SK-N-DZ (cell line): ENCODE data around the gene CCR3.

Experiments used
- DNase-seq: peaks from one replicate; pipeline ENCODE4 v3.0.0-alpha.2; 2015; ENCODE audit warnings: low spot score

Gene CCR3

GRCh38 chr3:46221391-46221790 lies 20.9 kb upstream of the CCR3 start:
- no peak for DNase-seq

GRCh38 chr3:46221938-46222337 lies 20.3 kb upstream of the CCR3 start:
- DNase-seq: no peak

- no peak for DNase-seq
Observed at GRCh38 chr3:46222435-46223161, 19.7 kb upstream of the CCR3 start.

- DNase-seq: no peak
Observed at GRCh38 chr3:46228260-46229242, 13.7 kb upstream of the CCR3 start.

GRCh38 chr3:46231323-46231722 lies 10.9 kb upstream of the CCR3 start:
- DNase-seq: no peak

GRCh38 chr3:46233194-46233593 lies 9.1 kb upstream of the CCR3 start:
- no peak for DNase-seq

GRCh38 chr3:46235425-46235824 lies 6.8 kb upstream of the CCR3 start:
- no peak for DNase-seq

- DNase-seq: no peak
Observed at GRCh38 chr3:46236294-46237054, 5.8 kb upstream of the CCR3 start.

GRCh38 chr3:46238386-46238785 lies 3.9 kb upstream of the CCR3 start:
- DNase-seq: no peak

- no peak for DNase-seq
Observed at GRCh38 chr3:46239301-46239938, 2.8 kb upstream of the CCR3 start.

- no peak for DNase-seq
Observed at GRCh38 chr3:46239952-46240351, 2.3 kb upstream of the CCR3 start.

- no peak for DNase-seq
Observed at GRCh38 chr3:46243560-46243959, 1.3 kb downstream of the CCR3 start.

GRCh38 chr3:46245146-46245545 lies 2.9 kb downstream of the CCR3 start:
- no peak for DNase-seq

GRCh38 chr3:46252980-46253379 lies 10.7 kb downstream of the CCR3 start:
- no peak for DNase-seq

- DNase-seq: no peak
Observed at GRCh38 chr3:46258525-46258924, 16.3 kb downstream of the CCR3 start.

GRCh38 chr3:46261926-46262594 lies 19.8 kb downstream of the CCR3 start:
- DNase-seq: no peak

- no peak for DNase-seq
Observed at GRCh38 chr3:46264002-46264401, 21.7 kb downstream of the CCR3 start.

GRCh38 chr3:46266598-46266997 lies 24.3 kb downstream of the CCR3 start:
- DNase-seq: no peak

- no peak for DNase-seq
Observed at GRCh38 chr3:46269556-46269955, 27.3 kb downstream of the CCR3 start.

GRCh38 chr3:46270474-46270873 lies 28.2 kb downstream of the CCR3 start:
- no peak for DNase-seq

- no peak for DNase-seq
Observed at GRCh38 chr3:46271209-46271745, 29.0 kb downstream of the CCR3 start.
